Activated CD8-positive, alpha-beta T cell treated with anti-CD3 and anti-CD28 coated beads for 36 hours (primary cell): ENCODE results near the gene DOCK2. TPM values are rescaled to one million over a fixed set of nuclear protein-coding genes. Genes with fewer than 3 reads are reported as not detected.

ENCODE experiments used
- ATAC-seq: fragments of 200-7000 bp; cut with Tn5 transposase; one replicate; pipeline ENCODE4 v1.10.0; 2021; ENCODE audit warnings: mild to moderate bottlenecking, moderate library complexity
- CTCF ChIA-PET: fragments of 350-600 bp; sonication (Branson Sonifier 250); formaldehyde crosslinking; loops from one replicate; lab custom pipeline; 2021; ENCODE audit warnings: antibody characterized with exemption; lab: Charles Lee
- POLR2A ChIA-PET: fragments of 350-600 bp; sonication (Branson Sonifier 250); formaldehyde crosslinking; loops from one replicate; lab custom pipeline; 2021; ENCODE audit warnings: antibody characterized with exemption; lab: Charles Lee
- DNase-seq: peaks from one replicate; pipeline ENCODE4 v3.0.0-alpha.2; 2020
- H3K27ac Mint-ChIP-seq: one replicate; pipeline ENCODE4 v1.8.0; 2021; ENCODE audit warnings: mild to moderate bottlenecking, mixed read lengths
- H3K27me3 Mint-ChIP-seq: one replicate; pipeline ENCODE4 v1.8.0; 2021; ENCODE audit warnings: mixed read lengths
- H3K36me3 Mint-ChIP-seq: one replicate; pipeline ENCODE4 v1.8.0; 2021; ENCODE audit warnings: low read depth, mixed read lengths
- H3K4me1 Mint-ChIP-seq: one replicate; pipeline ENCODE4 v1.8.0; 2021; ENCODE audit warnings: low read depth, mixed read lengths
- H3K4me3 Mint-ChIP-seq: one replicate; pipeline ENCODE4 v1.8.0; 2021; ENCODE audit warnings: mild to moderate bottlenecking, moderate library complexity, mixed read lengths
- H3K9me3 Mint-ChIP-seq: one replicate; pipeline ENCODE4 v1.8.0; 2021; ENCODE audit warnings: mixed read lengths
- intact Hi-C: fragments of 100-400 bp; cut with micrococcal nuclease; formaldehyde crosslinking; loops from one replicate; pipeline ENCODE4 v1.10.0; 2022
- total RNA-seq, 2 experiments: library from RNA; stranded (reverse); gene quantifications; one replicate each; pipeline ENCODE4 v1.2.3, GENCODE V29; 2021
- TF ChIP-seq, protein P1 (sequence below): fragments of 200-600 bp; IDR thresholded peaks from one replicate; pipeline ENCODE4 v1.8.0; 2022; ENCODE audit warnings: antibody characterized with exemption, mild to moderate bottlenecking

DOCK2 gene
- total RNA-seq, 2 experiments from 2014 or later = 180 to 181 TPM

- Mint-ChIP-seq H3K36me3 (peaks cover 64% of the 10 kb centered on the region), H3K9me3 (no peaks in the 10 kb centered on the region), H3K4me1 (peaks cover 90% of the 10 kb centered on the region), H3K4me3 (no peak overlapping the region), H3K27me3 (no peaks in the 10 kb centered on the region), H3K27ac (peak overlapping the region; percentile 85)
- TF ChIP-seq, protein P1, sequence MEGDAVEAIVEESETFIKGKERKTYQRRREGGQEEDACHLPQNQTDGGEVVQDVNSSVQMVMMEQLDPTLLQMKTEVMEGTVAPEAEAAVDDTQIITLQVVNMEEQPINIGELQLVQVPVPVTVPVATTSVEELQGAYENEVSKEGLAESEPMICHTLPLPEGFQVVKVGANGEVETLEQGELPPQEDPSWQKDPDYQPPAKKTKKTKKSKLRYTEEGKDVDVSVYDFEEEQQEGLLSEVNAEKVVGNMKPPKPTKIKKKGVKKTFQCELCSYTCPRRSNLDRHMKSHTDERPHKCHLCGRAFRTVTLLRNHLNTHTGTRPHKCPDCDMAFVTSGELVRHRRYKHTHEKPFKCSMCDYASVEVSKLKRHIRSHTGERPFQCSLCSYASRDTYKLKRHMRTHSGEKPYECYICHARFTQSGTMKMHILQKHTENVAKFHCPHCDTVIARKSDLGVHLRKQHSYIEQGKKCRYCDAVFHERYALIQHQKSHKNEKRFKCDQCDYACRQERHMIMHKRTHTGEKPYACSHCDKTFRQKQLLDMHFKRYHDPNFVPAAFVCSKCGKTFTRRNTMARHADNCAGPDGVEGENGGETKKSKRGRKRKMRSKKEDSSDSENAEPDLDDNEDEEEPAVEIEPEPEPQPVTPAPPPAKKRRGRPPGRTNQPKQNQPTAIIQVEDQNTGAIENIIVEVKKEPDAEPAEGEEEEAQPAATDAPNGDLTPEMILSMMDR = no peak
- intact Hi-C loops = no loop called here
- CTCF ChIA-PET = interaction anchor here (1.2 kb wide), 1 partner anchor 10 kb away, joined by 5 read pairs; no protein-coding TSS in a partner anchor
- POLR2A ChIA-PET = interaction anchor here (1.0 to 9.7 kb wide), 3 partner anchors 9 to 64 kb away, joined by 6 to 82 read pairs (median 8); partner anchors contain the start of genes DOCK2 and SPDL1
- DNase-seq = no peak
- no peak for ATAC-seq
Observed at GRCh38 chr5:169647566-169647965, 10.5 kb downstream of the DOCK2 start.

GRCh38 chr5:169648725-169649310 lies 11.7 kb downstream of the DOCK2 start:
- Mint-ChIP-seq H3K27ac (peak overlapping the region; percentile 85), H3K9me3 (no peaks in the 10 kb centered on the region), H3K27me3 (no peaks in the 10 kb centered on the region), H3K36me3 (peaks cover 67% of the 10 kb centered on the region), H3K4me1 (peaks cover 92% of the 10 kb centered on the region), H3K4me3 (no peak overlapping the region)
- ChIA-PET CTCF (no interaction called here), POLR2A (interaction anchor here (1.1 to 9.7 kb wide), 2 partner anchors 10 to 38 kb away, joined by 3 to 82 read pairs; partner anchors contain the start of gene DOCK2)
- no peak for DNase-seq
- TF ChIP-seq, protein P1 = no peak
- intact Hi-C loops = loop anchor here (2.0 kb wide), 1 partner anchor 66 kb away; the partner anchor contains the start of gene SPDL1
- ATAC-seq = no peak

DNA sequence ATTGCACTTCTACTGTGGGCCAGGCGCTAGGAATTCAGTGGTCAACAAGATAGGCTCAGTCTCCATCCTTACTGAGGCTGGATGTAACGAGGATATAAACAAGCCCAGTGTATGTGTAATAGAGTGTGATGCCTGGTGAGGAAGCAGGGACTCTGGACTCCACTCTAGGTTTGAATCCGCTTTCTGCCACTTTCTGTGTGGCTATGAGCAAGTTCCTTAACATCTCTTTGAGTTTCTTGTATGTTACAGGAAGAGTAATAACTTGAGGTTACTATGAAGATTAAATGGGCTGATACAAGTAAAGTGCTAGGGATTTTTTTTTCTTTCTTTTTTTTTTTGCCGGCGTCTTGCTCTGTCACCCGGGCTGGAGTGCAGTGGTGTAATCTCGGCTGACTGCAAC lies 12.4 kb downstream of the DOCK2 start:
- H3K36me3 Mint-ChIP-seq = peaks cover 69% of the 10 kb centered on the region
- intact Hi-C loops = loop anchor here (2.0 kb wide), 1 partner anchor 67 kb away; the partner anchor contains the start of gene SPDL1
- POLR2A ChIA-PET = interaction anchor here (1.1 to 9.7 kb wide), 2 partner anchors 11 to 38 kb away, joined by 3 to 82 read pairs; partner anchors contain the start of gene DOCK2
- no peaks in the 10 kb centered on the region for H3K27me3 Mint-ChIP-seq
- ATAC-seq (peak; percentile 69), DNase-seq (peak; percentile 48)
- H3K27ac Mint-ChIP-seq = peak overlapping the region; percentile 85
- CTCF ChIA-PET = no interaction called here
- H3K4me1 Mint-ChIP-seq = peaks cover 94% of the 10 kb centered on the region
- H3K4me3 Mint-ChIP-seq = peak overlapping the region; percentile 3
- no peaks in the 10 kb centered on the region for H3K9me3 Mint-ChIP-seq
- TF ChIP-seq, protein P1 = no peak

DNA sequence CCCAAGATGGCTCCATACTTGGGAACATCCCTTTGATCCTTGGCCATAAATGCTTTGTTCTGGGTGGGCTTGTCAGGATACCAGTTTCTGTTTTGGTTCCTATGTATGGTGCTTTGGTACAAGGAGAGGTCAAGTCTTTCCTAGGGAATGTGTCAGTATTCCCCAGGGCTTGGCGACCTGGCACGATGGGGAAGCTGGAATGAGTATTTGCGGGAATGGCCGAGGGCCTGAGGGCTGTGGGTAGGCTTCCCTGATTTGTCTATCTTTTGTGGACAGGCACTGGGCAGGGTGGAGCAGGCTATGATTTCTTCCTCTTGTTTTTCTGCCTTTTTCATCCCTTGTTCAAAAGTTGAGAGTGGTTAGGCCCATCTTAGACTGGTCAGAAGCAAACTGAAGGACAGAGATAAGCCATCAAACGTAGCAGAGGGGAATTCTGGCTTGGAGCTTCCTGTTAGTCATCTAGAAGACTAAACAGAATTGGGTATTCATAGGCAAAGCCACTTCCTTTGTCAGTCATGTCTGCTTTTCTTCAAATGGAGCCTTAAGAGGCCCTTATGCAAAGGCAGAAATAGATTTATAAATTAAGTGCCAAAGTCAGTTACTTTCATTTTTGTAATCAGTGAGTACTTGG lies 13.7 kb downstream of the DOCK2 start:
- peak overlapping the region; percentile 85 for H3K27ac Mint-ChIP-seq
- intact Hi-C loops = no loop called here
- ATAC-seq = peak; percentile 72
- ChIA-PET POLR2A (interaction anchor here (0.9 to 9.7 kb wide), 4 partner anchors 12 to 67 kb away, joined by 3 to 82 read pairs (median 3); partner anchors contain the start of genes DOCK2 and SPDL1), CTCF (no interaction called here)
- H3K27me3 Mint-ChIP-seq = no peaks in the 10 kb centered on the region
- H3K36me3 Mint-ChIP-seq = peaks cover 71% of the 10 kb centered on the region
- H3K4me3 Mint-ChIP-seq = peak overlapping the region; percentile 42
- no peaks in the 10 kb centered on the region for H3K9me3 Mint-ChIP-seq
- peak; percentile 52 for DNase-seq
- TF ChIP-seq, protein P1 = no peak
- H3K4me1 Mint-ChIP-seq = peaks cover 96% of the 10 kb centered on the region
